Natural killer cell treated with Interleukin-12 subunit alpha and Interleukin-12 subunit beta and Interleukin-15 and Interleukin-18, amount 100 ng/mL, for 72 hours (primary cell): ENCODE measurements around the gene PUM1. TPM values are rescaled to one million over a fixed set of nuclear protein-coding genes. Genes with fewer than 3 reads are reported as not detected.
"Not testable (repeated sequence)": the region's sequence is repeated elsewhere in the genome, so short reads cannot be mapped to it uniquely, and the experiment has no call there.

Experiments used
- ATAC-seq, 2 donors: fragments of 150-1000 bp; cut with Tn5 transposase in 1 of 2; sonication (Bioruptor Pico), chemical (Tn5 transposase) in 1 of 2; 2 replicates each; pipeline ENCODE4 v1.10.0; 2021
- DNase-seq: peaks from one replicate; pipeline ENCODE4 v3.0.0; 2022; ENCODE audit warnings: low spot score
- H3K27ac Mint-ChIP-seq, 2 donors: 1 replicate in 1 of 2; 2 replicates in 1 of 2; pipeline ENCODE4 v1.8.0; 2022; ENCODE audit warnings: mixed read lengths in 2 of 2, mild to moderate bottlenecking in 1 of 2, moderate library complexity in 1 of 2
- H3K27me3 Mint-ChIP-seq, 2 donors: 1 replicate in 1 of 2; 2 replicates in 1 of 2; pipeline ENCODE4 v1.8.0; 2022; ENCODE audit warnings: mixed read lengths in 2 of 2
- H3K36me3 Mint-ChIP-seq: one replicate; pipeline ENCODE4 v1.8.0; 2022; ENCODE audit warnings: mixed read lengths
- H3K4me1 Mint-ChIP-seq, 2 donors: 1 replicate in 1 of 2; 2 replicates in 1 of 2; pipeline ENCODE4 v1.8.0; 2022; ENCODE audit warnings: low read depth in 2 of 2, mixed read lengths in 2 of 2, mild to moderate bottlenecking in 1 of 2
- H3K4me3 Mint-ChIP-seq: one replicate; pipeline ENCODE4 v1.8.0; 2022; ENCODE audit warnings: mixed read lengths
- H3K9me3 Mint-ChIP-seq: 2 replicates; pipeline ENCODE4 v1.8.0; 2022; ENCODE audit warnings: mixed read lengths
- total RNA-seq, 2 donors: library from RNA; stranded (reverse); gene quantifications; one replicate each; pipeline ENCODE4 v1.2.3, GENCODE V29; 2022

PUM1 gene
- total RNA-seq, 2 donors from 2014 or later, result 134 to 180 TPM

- ATAC-seq, H3K27me3 Mint-ChIP-seq, H3K27ac Mint-ChIP-seq, H3K4me3 Mint-ChIP-seq, H3K9me3 Mint-ChIP-seq, DNase-seq: not testable (repeated sequence)
- Mint-ChIP-seq H3K4me1 (peaks cover 25 to 30% of the 10 kb centered on the region in 2 donors), H3K36me3 (peaks cover 51% of the 10 kb centered on the region)
Observed at GRCh38 chr1:30949487-30949838, 116.1 kb downstream of the PUM1 start.

GRCh38 chr1:30948813-30949486 lies 116.6 kb downstream of the PUM1 start:
- not testable (repeated sequence) for H3K27me3 Mint-ChIP-seq, ATAC-seq

GRCh38 chr1:30948278-30948677 lies 117.2 kb downstream of the PUM1 start:
- peak overlapping the region in 1 of 2 donors; percentile 60 for H3K27ac Mint-ChIP-seq

More at GRCh38 chr1:30948813-30949486, 116.6 kb downstream of the PUM1 start:
- not testable (repeated sequence) for H3K9me3 Mint-ChIP-seq, H3K4me3 Mint-ChIP-seq, DNase-seq
- Mint-ChIP-seq H3K4me1 (peaks cover 25 to 30% of the 10 kb centered on the region in 2 donors), H3K36me3 (peaks cover 54% of the 10 kb centered on the region), H3K27ac (peak overlapping the region in 1 of 2 donors; percentile 60)

GRCh38 chr1:30947212-30947611 lies 118.3 kb downstream of the PUM1 start:
- no peak for ATAC-seq
- peak overlapping the region in 1 of 2 donors; percentile 60 for H3K27ac Mint-ChIP-seq

More at GRCh38 chr1:30948278-30948677, 117.2 kb downstream of the PUM1 start:
- no peak for DNase-seq
- peaks cover 55% of the 10 kb centered on the region for H3K36me3 Mint-ChIP-seq
- ATAC-seq, result no peak
- no peaks in the 10 kb centered on the region for H3K27me3 Mint-ChIP-seq
- H3K4me1 Mint-ChIP-seq, result peaks cover 25 to 30% of the 10 kb centered on the region in 2 donors
- H3K4me3 Mint-ChIP-seq, result no peak overlapping the region
- no peaks in the 10 kb centered on the region for H3K9me3 Mint-ChIP-seq

GRCh38 chr1:30942326-30942963 lies 123.1 kb downstream of the PUM1 start:
- no peaks in the 10 kb centered on the region for H3K27me3 Mint-ChIP-seq
- peaks cover 29% of the 10 kb centered on the region for H3K36me3 Mint-ChIP-seq
- H3K4me1 Mint-ChIP-seq, result peaks cover 5 to 7% of the 10 kb centered on the region in 2 donors
- H3K27ac Mint-ChIP-seq, result no peak overlapping the region
- ATAC-seq (no peak), DNase-seq (no peak)
- H3K4me3 Mint-ChIP-seq, result no peak overlapping the region
- H3K9me3 Mint-ChIP-seq, result no peaks in the 10 kb centered on the region

More at GRCh38 chr1:30947212-30947611, 118.3 kb downstream of the PUM1 start:
- peaks cover 54% of the 10 kb centered on the region for H3K36me3 Mint-ChIP-seq
- DNase-seq, result no peak
- no peaks in the 10 kb centered on the region for H3K27me3 Mint-ChIP-seq
- no peak overlapping the region for H3K4me3 Mint-ChIP-seq
- peaks cover 25 to 27% of the 10 kb centered on the region in 2 donors for H3K4me1 Mint-ChIP-seq
- no peaks in the 10 kb centered on the region for H3K9me3 Mint-ChIP-seq

GRCh38 chr1:30940541-30940940 lies 125.0 kb downstream of the PUM1 start:
- no peaks in the 10 kb centered on the region for H3K27me3 Mint-ChIP-seq

GRCh38 chr1:30936541-30937171 lies 128.9 kb downstream of the PUM1 start:
- no peak overlapping the region for H3K27ac Mint-ChIP-seq
- no peak overlapping the region for H3K4me3 Mint-ChIP-seq
- H3K4me1 Mint-ChIP-seq, result peaks cover 0 to 10% of the 10 kb centered on the region in 2 donors
- no peaks in the 10 kb centered on the region for H3K27me3 Mint-ChIP-seq
- H3K9me3 Mint-ChIP-seq, result no peaks in the 10 kb centered on the region
- no peak for ATAC-seq
- no peak for DNase-seq
- peaks cover 33% of the 10 kb centered on the region for H3K36me3 Mint-ChIP-seq

More at GRCh38 chr1:30940541-30940940, 125.0 kb downstream of the PUM1 start:
- DNase-seq (no peak), ATAC-seq (no peak)
- peaks cover 31% of the 10 kb centered on the region for H3K36me3 Mint-ChIP-seq
- H3K4me3 Mint-ChIP-seq, result no peak overlapping the region
- peaks cover 0 to 8% of the 10 kb centered on the region in 2 donors for H3K4me1 Mint-ChIP-seq
- H3K27ac Mint-ChIP-seq, result no peak overlapping the region
- H3K9me3 Mint-ChIP-seq, result no peaks in the 10 kb centered on the region

- H3K27me3 Mint-ChIP-seq, H3K4me3 Mint-ChIP-seq, H3K9me3 Mint-ChIP-seq, H3K27ac Mint-ChIP-seq, ATAC-seq, DNase-seq, H3K4me1 Mint-ChIP-seq: not testable (repeated sequence)
- peaks cover 33% of the 10 kb centered on the region for H3K36me3 Mint-ChIP-seq
Observed at GRCh38 chr1:30935758-30936157, 129.8 kb downstream of the PUM1 start.

GRCh38 chr1:30934613-30935012 lies 130.9 kb downstream of the PUM1 start:
- peak overlapping the region; percentile 1 to 35 for H3K27ac Mint-ChIP-seq
- H3K27me3 Mint-ChIP-seq, result no peaks in the 10 kb centered on the region
- H3K9me3 Mint-ChIP-seq, result no peaks in the 10 kb centered on the region
- no peak for ATAC-seq
- H3K4me3 Mint-ChIP-seq, result no peak overlapping the region
- H3K36me3 Mint-ChIP-seq, result peaks cover 30% of the 10 kb centered on the region
- H3K4me1 Mint-ChIP-seq, result peaks cover 1 to 12% of the 10 kb centered on the region in 2 donors
- no peak for DNase-seq

GRCh38 chr1:30933874-30934252 lies 131.7 kb downstream of the PUM1 start:
- Mint-ChIP-seq H3K9me3 (no peaks in the 10 kb centered on the region), H3K27ac (peak overlapping the region in 1 of 2 donors; percentile 1), H3K27me3 (no peaks in the 10 kb centered on the region), H3K4me3 (no peak overlapping the region), H3K36me3 (peaks cover 25% of the 10 kb centered on the region), H3K4me1 (peaks cover 9 to 19% of the 10 kb centered on the region in 2 donors)
- DNase-seq (no peak), ATAC-seq (no peak)

- ATAC-seq (no peak), DNase-seq (no peak)
- H3K36me3 Mint-ChIP-seq, result peaks cover 17% of the 10 kb centered on the region
- H3K4me3 Mint-ChIP-seq, result no peak overlapping the region
- no peaks in the 10 kb centered on the region for H3K9me3 Mint-ChIP-seq
- H3K27me3 Mint-ChIP-seq, result no peaks in the 10 kb centered on the region
- H3K27ac Mint-ChIP-seq, result peak overlapping the region in 1 of 2 donors; percentile 68
- peaks cover 13 to 18% of the 10 kb centered on the region in 2 donors for H3K4me1 Mint-ChIP-seq
Observed at GRCh38 chr1:30930631-30931173, 134.8 kb downstream of the PUM1 start.

GRCh38 chr1:30929944-30930525 lies 135.5 kb downstream of the PUM1 start:
- peak overlapping the region in 1 of 2 donors; percentile 20 for H3K27ac Mint-ChIP-seq
- ATAC-seq (peak in 1 of 2 donors; percentile 6), DNase-seq (no peak)

GRCh38 chr1:30929135-30929889 lies 136.2 kb downstream of the PUM1 start:
- Mint-ChIP-seq H3K9me3 (no peaks in the 10 kb centered on the region), H3K27ac (peak overlapping the region in 1 of 2 donors; percentile 20), H3K36me3 (peaks cover 5% of the 10 kb centered on the region), H3K4me3 (no peak overlapping the region), H3K4me1 (peaks cover 13% of the 10 kb centered on the region in 2 donors), H3K27me3 (no peaks in the 10 kb centered on the region)
- ATAC-seq (peak; percentile 87 to 88), DNase-seq (peak; percentile 68)

More at GRCh38 chr1:30929944-30930525, 135.5 kb downstream of the PUM1 start:
- peaks cover 13 to 15% of the 10 kb centered on the region in 2 donors for H3K4me1 Mint-ChIP-seq
- no peaks in the 10 kb centered on the region for H3K9me3 Mint-ChIP-seq
- H3K36me3 Mint-ChIP-seq, result peaks cover 12% of the 10 kb centered on the region
- no peak overlapping the region for H3K4me3 Mint-ChIP-seq
- H3K27me3 Mint-ChIP-seq, result no peaks in the 10 kb centered on the region
